GM23338 (cell line): Measurements from ENCODE around the gene COX4I2. TPM values are rescaled to one million over a fixed set of nuclear protein-coding genes. Genes with fewer than 3 reads are reported as not detected.

ENCODE experiments used
- ATAC-seq: fragments of 200-7000 bp; cut with Tn5 transposase; 3 replicates; pipeline ENCODE4 v1.9.1; 2020
- DNase-seq: peaks from one replicate; pipeline ENCODE4 v3.0.0-alpha.2; 2015; ENCODE audit warnings: low spot score
- H2AFZ ChIP-seq: fragments of 200-600 bp; sonication (generic); 2 replicates; pipeline ENCODE4 v1.8.0; 2016; ENCODE audit warnings: antibody characterized with exemption, mild to moderate bottlenecking, moderate library complexity
- H3F3A ChIP-seq: fragments of 200-600 bp; sonication (generic); replicated peaks from 2 replicates; pipeline ENCODE4 v1.8.0; 2017; ENCODE audit warnings: antibody characterized with exemption, mixed run types, low read depth
- H3K27ac ChIP-seq: fragments of 200-600 bp; sonication (generic); 2 replicates; pipeline ENCODE4 v1.6.1; 2016; ENCODE audit warnings: low read depth
- H3K27me3 ChIP-seq: fragments of 200-600 bp; sonication (generic); 2 replicates; pipeline ENCODE4 v1.8.0; 2016; ENCODE audit warnings: mild to moderate bottlenecking, mixed run types, moderate library complexity; ENCODE audit not compliant: insufficient read depth
- H3K36me3 ChIP-seq: fragments of 200-600 bp; sonication (generic); 2 replicates; pipeline ENCODE4 v1.8.0; 2016; ENCODE audit warnings: mild to moderate bottlenecking; ENCODE audit not compliant: insufficient read depth
- H3K4me1 ChIP-seq: fragments of 200-600 bp; sonication (generic); 2 replicates; pipeline ENCODE4 v1.8.0; 2016; ENCODE audit warnings: mild to moderate bottlenecking, moderate library complexity; ENCODE audit not compliant: insufficient read depth
- H3K4me2 ChIP-seq: fragments of 200-600 bp; sonication (generic); 2 replicates; pipeline ENCODE4 v1.7.1; 2017; ENCODE audit warnings: mixed run types
- H3K4me3 ChIP-seq: fragments of 200-600 bp; sonication (generic); 2 replicates; pipeline ENCODE4 v1.6.1; 2016; ENCODE audit warnings: mixed run types
- H3K79me2 ChIP-seq: fragments of 200-600 bp; sonication (generic); replicated peaks from 2 replicates; pipeline ENCODE4 v1.8.0; 2017; ENCODE audit warnings: mild to moderate bottlenecking; ENCODE audit not compliant: insufficient read depth
- H3K9me2 ChIP-seq: fragments of 200-600 bp; sonication (generic); 2 replicates; pipeline ENCODE4 v1.8.0; 2017; ENCODE audit not compliant: insufficient read depth
- H4K20me1 ChIP-seq: fragments of 200-600 bp; sonication (generic); replicated peaks from 2 replicates; pipeline ENCODE4 v1.8.0; 2017; ENCODE audit warnings: mild to moderate bottlenecking; ENCODE audit not compliant: insufficient read depth
- H3K27ac Mint-ChIP-seq: 2 replicates; pipeline ENCODE4 v1.8.0; 2020; ENCODE audit warnings: inconsistent platforms, mild to moderate bottlenecking, moderate library complexity, mixed read lengths
- H3K27me3 Mint-ChIP-seq: 3 replicates; pipeline ENCODE4 v1.8.0; 2022; ENCODE audit warnings: low read depth, mild to moderate bottlenecking, moderate library complexity, mixed read lengths, inconsistent platforms; ENCODE audit not compliant: insufficient read depth, poor library complexity
- H3K36me3 Mint-ChIP-seq: 3 replicates; pipeline ENCODE4 v1.8.0; 2021; ENCODE audit warnings: low read depth, mild to moderate bottlenecking, inconsistent platforms, moderate library complexity, mixed read lengths
- H3K4me1 Mint-ChIP-seq: 3 replicates; pipeline ENCODE4 v1.8.0; 2020; ENCODE audit warnings: mild to moderate bottlenecking, inconsistent platforms, mixed read lengths
- H3K4me3 Mint-ChIP-seq: 3 replicates; pipeline ENCODE4 v1.8.0; 2021; ENCODE audit warnings: moderate library complexity, mild to moderate bottlenecking, inconsistent platforms, mixed read lengths
- H3K9me3 Mint-ChIP-seq: 3 replicates; pipeline ENCODE4 v1.8.0; 2020; ENCODE audit warnings: moderate library complexity, mild to moderate bottlenecking, inconsistent platforms, mixed read lengths
- POLR2AphosphoS5 ChIP-seq: IDR thresholded peaks from 2 replicates; pipeline ENCODE4 v1.6.1; 2016; ENCODE audit warnings: antibody characterized with exemption, low read depth
- STAT1 ChIP-seq: IDR thresholded peaks from one replicate; pipeline ENCODE4 v1.6.1; 2016; ENCODE audit warnings: antibody characterized with exemption; ENCODE audit not compliant: unreplicated experiment
- ZNF462 ChIP-seq: fragments of 250-450 bp; sonication (Bioruptor Pico); IDR thresholded peaks from 2 replicates; pipeline ENCODE4 v1.5.0; 2020; ENCODE audit warnings: mild to moderate bottlenecking, moderate library complexity
- polyA plus RNA-seq: library from polyadenylated mRNA; unstranded; fragments of >200 nt; fragmentation: Nextera tagmentation; extraction: Ambion mirVana; gene quantifications from 2 replicates; pipeline ENCODE4 v1.2.1, GENCODE V29; 2016
- total RNA-seq: library from RNA; depleted of rRNA; stranded (reverse); fragments of >200 nt; shearing (Covaris generic); gene quantifications from 2 replicates; pipeline ENCODE4 v1.2.3, GENCODE V29; 2014
- TF ChIP-seq, protein P1 (sequence below): IDR thresholded peaks from one replicate; pipeline ENCODE4 v1.6.1; 2018; ENCODE audit warnings: antibody characterized with exemption; ENCODE audit not compliant: unreplicated experiment

The COX4I2 gene
- total and polyA plus RNA-seq, 2 experiments from 2014 or later, result 0.63 TPM; not detected in 1

GRCh38 chr20:31682352-31682751 lies 44.6 kb downstream of the COX4I2 start:
- Histone ChIP-seq H3K4me1 (peaks cover 25% of the 10 kb centered on the region), H3K27ac (peak overlapping the region; percentile 62), H3K27me3 (no peaks in the 10 kb centered on the region), H3K4me3 (no peak overlapping the region), H3K36me3 (0 out of 2 replicates have a peak, but pooled peaks cover 6% of the 10 kb centered on the region), H2AFZ (no peak overlapping the region), H3K9me2 (peaks cover 9% of the 10 kb centered on the region; the same call in 1 of the 2 replicates), H4K20me1 (peaks cover 30% of the 10 kb centered on the region), H3F3A (peaks cover 33% of the 10 kb centered on the region), H3K79me2 (peaks cover 77% of the 10 kb centered on the region), H3K4me2 (no peak overlapping the region)
- Mint-ChIP-seq H3K27me3 (peaks cover 3% of the 10 kb centered on the region), H3K4me1 (peaks cover 23% of the 10 kb centered on the region), H3K9me3 (no peaks in the 10 kb centered on the region), H3K27ac (no peak overlapping the region), H3K36me3 (peaks cover 23% of the 10 kb centered on the region), H3K4me3 (no peak overlapping the region)
- no peak for ATAC-seq
- DNase-seq, result no peak
- no peak for TF ChIP-seq STAT1
- no peak for TF ChIP-seq ZNF462 (CRISPR knock-in tag)
- TF ChIP-seq, protein P1, sequence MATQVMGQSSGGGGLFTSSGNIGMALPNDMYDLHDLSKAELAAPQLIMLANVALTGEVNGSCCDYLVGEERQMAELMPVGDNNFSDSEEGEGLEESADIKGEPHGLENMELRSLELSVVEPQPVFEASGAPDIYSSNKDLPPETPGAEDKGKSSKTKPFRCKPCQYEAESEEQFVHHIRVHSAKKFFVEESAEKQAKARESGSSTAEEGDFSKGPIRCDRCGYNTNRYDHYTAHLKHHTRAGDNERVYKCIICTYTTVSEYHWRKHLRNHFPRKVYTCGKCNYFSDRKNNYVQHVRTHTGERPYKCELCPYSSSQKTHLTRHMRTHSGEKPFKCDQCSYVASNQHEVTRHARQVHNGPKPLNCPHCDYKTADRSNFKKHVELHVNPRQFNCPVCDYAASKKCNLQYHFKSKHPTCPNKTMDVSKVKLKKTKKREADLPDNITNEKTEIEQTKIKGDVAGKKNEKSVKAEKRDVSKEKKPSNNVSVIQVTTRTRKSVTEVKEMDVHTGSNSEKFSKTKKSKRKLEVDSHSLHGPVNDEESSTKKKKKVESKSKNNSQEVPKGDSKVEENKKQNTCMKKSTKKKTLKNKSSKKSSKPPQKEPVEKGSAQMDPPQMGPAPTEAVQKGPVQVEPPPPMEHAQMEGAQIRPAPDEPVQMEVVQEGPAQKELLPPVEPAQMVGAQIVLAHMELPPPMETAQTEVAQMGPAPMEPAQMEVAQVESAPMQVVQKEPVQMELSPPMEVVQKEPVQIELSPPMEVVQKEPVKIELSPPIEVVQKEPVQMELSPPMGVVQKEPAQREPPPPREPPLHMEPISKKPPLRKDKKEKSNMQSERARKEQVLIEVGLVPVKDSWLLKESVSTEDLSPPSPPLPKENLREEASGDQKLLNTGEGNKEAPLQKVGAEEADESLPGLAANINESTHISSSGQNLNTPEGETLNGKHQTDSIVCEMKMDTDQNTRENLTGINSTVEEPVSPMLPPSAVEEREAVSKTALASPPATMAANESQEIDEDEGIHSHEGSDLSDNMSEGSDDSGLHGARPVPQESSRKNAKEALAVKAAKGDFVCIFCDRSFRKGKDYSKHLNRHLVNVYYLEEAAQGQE, result no peak
- no peak for TF ChIP-seq POLR2AphosphoS5
